ENCODE results near the gene HRH3. TPM values are rescaled to one million over a fixed set of nuclear protein-coding genes. Genes with fewer than 3 reads are reported as not detected.

The HRH3 gene
- total RNA-seq, 1 donor from 2014 or later, result not detected

GRCh38 chr20:62244644-62245108, 24.6 kb upstream of the HRH3 start:
- Mint-ChIP-seq H3K36me3 (ENCODE audit: unreplicated experiment) (peaks cover 10% of the 10 kb centered on the region), H3K27me3 (ENCODE audit: unreplicated experiment) (no peaks in the 10 kb centered on the region), H3K9me3 (ENCODE audit: unreplicated experiment) (no peaks in the 10 kb centered on the region), H3K4me3 (ENCODE audit: unreplicated experiment) (no peak overlapping the region), H3K4me1 (ENCODE audit: unreplicated experiment) (peaks cover 19% of the 10 kb centered on the region), H3K27ac (ENCODE audit: unreplicated experiment) (no peak overlapping the region)
- no peak for DNase-seq (ENCODE audit: extremely low spot score, unreplicated experiment)
- TF ChIP-seq CTCF (IDR thresholded peaks at IDR 0.05), result no peak

GRCh38 chr20:62243906-62244515, 23.9 kb upstream of the HRH3 start:
- no peaks in the 10 kb centered on the region for H3K9me3 Mint-ChIP-seq (ENCODE audit: unreplicated experiment)
- no peak overlapping the region for H3K4me3 Mint-ChIP-seq (ENCODE audit: unreplicated experiment)
- peaks cover 25% of the 10 kb centered on the region for H3K4me1 Mint-ChIP-seq (ENCODE audit: unreplicated experiment)
- H3K36me3 Mint-ChIP-seq (ENCODE audit: unreplicated experiment), result peaks cover 10% of the 10 kb centered on the region
- H3K27me3 Mint-ChIP-seq (ENCODE audit: unreplicated experiment), result no peaks in the 10 kb centered on the region
- no peak for TF ChIP-seq CTCF (IDR thresholded peaks at IDR 0.05)
- no peak overlapping the region for H3K27ac Mint-ChIP-seq (ENCODE audit: unreplicated experiment)
- no peak for DNase-seq (ENCODE audit: extremely low spot score, unreplicated experiment)

- H3K4me1 Mint-ChIP-seq (ENCODE audit: unreplicated experiment), result peaks cover 26% of the 10 kb centered on the region
- H3K36me3 Mint-ChIP-seq (ENCODE audit: unreplicated experiment), result peaks cover 10% of the 10 kb centered on the region
These were observed 23.0 kb upstream of the HRH3 start for GRCh38 chr20:62243106-62243505.

GRCh38 chr20:62242176-62242575, 22.1 kb upstream of the HRH3 start:
- Mint-ChIP-seq H3K4me1 (ENCODE audit: unreplicated experiment) (peaks cover 31% of the 10 kb centered on the region), H3K4me3 (ENCODE audit: unreplicated experiment) (no peak overlapping the region), H3K36me3 (ENCODE audit: unreplicated experiment) (peaks cover 10% of the 10 kb centered on the region), H3K27me3 (ENCODE audit: unreplicated experiment) (no peaks in the 10 kb centered on the region), H3K9me3 (ENCODE audit: unreplicated experiment) (no peaks in the 10 kb centered on the region), H3K27ac (ENCODE audit: unreplicated experiment) (peak overlapping the region; percentile 62)
- no peak for TF ChIP-seq CTCF (IDR thresholded peaks at IDR 0.05)
- DNase-seq (ENCODE audit: extremely low spot score, unreplicated experiment), result no peak

More at GRCh38 chr20:62243106-62243505, 23.0 kb upstream of the HRH3 start:
- Mint-ChIP-seq H3K27ac (ENCODE audit: unreplicated experiment) (no peak overlapping the region), H3K27me3 (ENCODE audit: unreplicated experiment) (no peaks in the 10 kb centered on the region), H3K9me3 (ENCODE audit: unreplicated experiment) (no peaks in the 10 kb centered on the region), H3K4me3 (ENCODE audit: unreplicated experiment) (no peak overlapping the region)
- no peak for TF ChIP-seq CTCF (IDR thresholded peaks at IDR 0.05)
- no peak for DNase-seq (ENCODE audit: extremely low spot score, unreplicated experiment)

- H3K27me3 Mint-ChIP-seq (ENCODE audit: unreplicated experiment), result no peaks in the 10 kb centered on the region
- H3K27ac Mint-ChIP-seq (ENCODE audit: unreplicated experiment), result no peak overlapping the region
- peaks cover 10% of the 10 kb centered on the region for H3K36me3 Mint-ChIP-seq (ENCODE audit: unreplicated experiment)
- H3K9me3 Mint-ChIP-seq (ENCODE audit: unreplicated experiment), result no peaks in the 10 kb centered on the region
- peaks cover 31% of the 10 kb centered on the region for H3K4me1 Mint-ChIP-seq (ENCODE audit: unreplicated experiment)
- DNase-seq (ENCODE audit: extremely low spot score, unreplicated experiment), result no peak
- no peak overlapping the region for H3K4me3 Mint-ChIP-seq (ENCODE audit: unreplicated experiment)
- TF ChIP-seq CTCF (IDR thresholded peaks at IDR 0.05), result no peak
These were observed 21.4 kb upstream of the HRH3 start for GRCh38 chr20:62241506-62241905.
